ENCODE results near the gene FGF18.
A peak's percentile ranks its signal among the peaks of the same experiment; 100 is the strongest.

FGF18 gene

DNA sequence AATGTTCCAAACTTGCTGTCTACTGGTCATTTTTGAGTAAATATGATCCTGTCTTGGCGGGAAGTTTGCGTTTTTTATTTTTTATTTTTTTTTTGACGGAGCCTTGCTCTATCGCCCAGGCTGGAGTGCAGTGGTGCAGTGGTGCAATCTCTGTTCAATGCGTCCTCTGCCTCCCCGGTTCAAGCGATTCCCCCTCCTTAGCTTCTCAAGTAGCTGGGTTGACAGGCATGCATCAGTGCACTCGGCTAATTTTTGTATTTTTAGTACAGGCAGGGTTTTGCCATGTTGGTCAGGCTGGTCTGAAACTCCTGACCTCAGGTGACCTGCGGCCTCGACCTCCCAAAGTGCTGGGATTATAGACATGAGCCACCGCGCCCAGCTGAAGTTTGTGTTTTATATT is 45.4 kb downstream of the FGF18 start:
- no peak for DNase-seq (ENCODE audit: low read depth in 2 of 3, low spot score in 1 of 3)

DNA sequence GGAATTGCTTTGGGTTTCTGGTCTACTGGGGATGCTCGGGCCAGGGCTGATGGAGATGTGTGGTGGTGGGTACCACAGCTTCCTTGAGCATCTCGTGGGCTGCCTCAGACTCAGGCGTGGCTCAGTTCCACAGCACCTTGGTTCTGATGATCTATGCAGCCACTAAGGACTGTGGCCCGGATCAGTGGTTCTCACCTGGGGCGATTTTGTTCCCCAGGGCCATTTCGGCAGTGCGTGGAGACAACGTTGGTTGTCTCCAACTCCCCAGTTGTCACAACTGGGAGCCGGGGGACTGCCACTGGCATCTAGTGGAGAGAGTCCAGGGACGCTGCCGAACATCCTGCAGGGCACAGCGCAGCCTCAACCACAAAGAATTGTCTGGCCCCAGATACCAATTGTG is 47.7 kb downstream of the FGF18 start:
- no peak for DNase-seq (ENCODE audit: low read depth in 2 of 3, low spot score in 1 of 3)

DNA sequence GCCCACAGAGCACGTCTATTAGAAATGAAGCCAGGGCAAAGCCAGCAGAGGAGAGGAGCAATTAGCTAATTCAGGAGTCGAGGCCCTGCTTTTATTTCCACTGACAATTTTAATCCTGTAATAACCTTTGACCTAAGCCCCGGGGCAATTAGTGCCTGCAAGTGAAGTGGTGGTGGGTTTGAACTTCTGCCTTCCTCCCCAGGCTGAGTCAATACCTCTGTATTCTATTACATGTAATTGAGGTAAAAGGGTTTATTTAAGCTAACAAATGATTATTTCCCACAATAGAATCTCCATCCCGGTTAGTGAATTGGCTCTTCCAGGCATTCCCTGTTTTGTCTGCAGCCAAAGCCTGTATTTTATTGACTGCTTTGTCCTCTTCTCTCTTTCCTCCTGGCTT is 49.9 kb downstream of the FGF18 start:
- DNase-seq (ENCODE audit: low read depth in 2 of 3, low spot score in 1 of 3), result no peak

DNA sequence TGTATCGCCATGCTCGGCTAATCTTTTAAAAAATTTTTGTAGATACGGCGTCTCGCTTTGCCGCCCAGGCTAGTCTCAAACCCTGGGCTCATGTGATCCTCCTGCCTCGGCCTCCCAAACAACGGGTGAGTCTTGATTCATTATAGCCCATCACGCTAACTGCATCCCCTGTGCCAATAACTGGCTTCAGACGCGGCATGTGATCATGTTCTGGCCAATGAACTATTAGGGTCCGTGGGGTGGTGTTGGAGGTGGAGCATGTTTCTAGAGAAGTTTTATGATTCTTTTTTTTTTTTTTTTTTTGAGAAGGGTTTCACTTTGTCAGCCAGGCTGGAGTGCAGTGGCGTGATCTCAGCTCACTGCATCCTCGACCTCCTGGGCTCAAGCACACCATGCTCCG is 51.0 kb downstream of the FGF18 start:
- no peak for DNase-seq (ENCODE audit: low read depth in 2 of 3, low spot score in 1 of 3)

DNA sequence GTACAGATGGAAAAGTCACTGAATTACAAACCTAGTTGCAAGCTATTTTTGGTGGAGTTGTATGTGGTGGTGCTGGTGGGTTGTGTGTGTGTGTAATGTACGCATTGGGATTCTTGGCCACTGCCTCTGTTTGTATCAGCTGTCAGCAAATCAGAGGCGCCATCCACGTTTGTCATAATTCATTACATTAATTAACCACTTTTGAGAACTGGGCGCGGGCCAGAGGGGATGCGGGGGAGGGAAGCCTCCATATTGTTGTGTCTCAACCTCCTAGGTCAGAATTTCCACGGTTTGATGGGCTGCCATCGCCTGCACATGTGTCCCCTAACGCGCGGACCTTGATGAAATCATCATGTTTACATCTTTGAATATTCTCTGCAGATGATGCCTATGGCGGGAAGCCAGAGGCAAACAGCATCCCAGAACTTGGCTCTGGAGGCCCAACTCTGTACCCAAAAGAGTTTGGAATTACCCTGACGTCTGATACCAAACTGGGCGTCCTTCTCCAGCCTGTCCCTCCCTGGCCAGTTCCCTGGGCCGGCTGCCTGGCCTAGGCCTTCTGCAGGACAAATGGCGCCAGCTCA is 54.9 kb downstream of the FGF18 start:
- no peak for DNase-seq (ENCODE audit: low read depth in 2 of 3, low spot score in 1 of 3)

DNA sequence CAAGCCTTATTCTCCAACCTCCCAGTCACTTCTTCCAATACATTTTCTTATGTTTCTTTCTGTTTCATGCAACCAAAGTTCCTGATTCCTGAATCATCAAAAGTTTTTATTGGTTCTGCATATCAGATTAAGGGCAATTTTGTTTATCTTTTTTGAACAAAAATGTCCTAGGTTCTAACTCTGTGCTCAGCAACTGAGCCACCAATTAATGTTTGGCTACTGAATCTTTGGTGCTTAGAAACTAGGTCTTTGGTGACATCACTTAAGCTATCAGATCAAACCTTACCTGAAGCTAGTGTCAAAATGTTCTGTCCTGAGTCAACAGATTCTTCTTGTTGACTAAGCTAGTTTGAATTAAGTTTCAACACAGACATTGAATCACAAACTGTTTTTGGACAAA is 56.1 kb downstream of the FGF18 start:
- DNase-seq (ENCODE audit: low read depth in 2 of 3, low spot score in 1 of 3), result no peak

DNA sequence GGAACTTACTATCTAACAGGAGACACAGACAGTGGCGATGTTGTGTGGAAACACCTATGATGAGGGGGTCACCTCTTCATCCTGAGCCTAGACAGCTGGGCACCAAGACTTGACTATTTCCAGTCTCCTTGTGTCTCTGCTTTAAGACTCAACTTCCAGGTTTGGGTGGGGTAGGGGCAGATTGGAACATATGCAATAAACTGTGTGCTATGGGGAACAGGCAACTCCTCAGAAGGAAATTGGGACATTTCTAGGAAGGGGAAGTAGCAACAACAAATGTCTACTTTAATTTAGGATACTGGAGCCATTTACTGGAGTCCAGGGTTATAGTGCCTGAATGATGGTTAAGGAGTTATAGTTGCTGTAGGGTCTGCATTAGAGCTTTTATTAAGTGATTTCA is 57.3 kb downstream of the FGF18 start:
- DNase-seq (ENCODE audit: low read depth in 2 of 3, low spot score in 1 of 3), result no peak

DNA sequence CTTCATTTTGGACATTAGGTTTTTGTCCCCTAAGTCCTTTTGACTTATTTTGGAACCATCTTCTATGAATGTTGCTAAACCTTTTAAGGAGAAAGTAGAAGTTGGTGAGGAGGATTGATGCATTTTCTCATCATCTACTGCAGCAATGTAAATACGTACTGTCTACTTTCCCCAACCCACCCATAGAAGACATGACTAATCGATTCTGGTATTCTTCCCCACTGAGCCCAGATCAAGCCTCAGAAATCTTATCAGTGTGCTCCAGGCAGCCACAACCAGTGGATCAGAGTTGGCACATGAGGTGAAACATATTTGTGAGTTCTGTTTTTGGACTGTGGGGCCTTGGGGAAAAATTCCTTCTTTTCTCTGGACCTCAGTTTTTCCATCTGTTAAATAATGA is 57.7 kb downstream of the FGF18 start:
- DNase-seq (ENCODE audit: low read depth in 2 of 3, low spot score in 1 of 3), result no peak

DNA sequence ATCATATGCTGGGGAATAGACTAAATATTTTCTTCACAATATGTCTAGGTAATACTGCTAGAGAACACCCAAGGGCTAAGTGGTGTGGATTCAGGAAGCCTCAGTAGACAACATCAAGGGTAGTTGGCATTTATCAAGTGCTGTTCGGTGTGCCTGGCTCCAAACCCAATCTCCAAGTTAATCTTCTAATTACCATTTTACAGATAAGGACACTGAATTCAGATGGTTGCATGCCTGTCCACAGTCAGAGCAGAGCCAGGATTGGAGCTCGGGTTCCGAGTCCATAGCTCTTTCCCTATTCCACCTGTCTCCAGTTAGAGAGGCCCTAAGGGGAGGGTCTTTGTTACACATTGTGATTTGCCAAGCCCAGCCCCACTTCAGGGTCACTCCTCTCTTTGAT is 58.2 kb downstream of the FGF18 start:
- no peak for DNase-seq (ENCODE audit: low read depth in 2 of 3, low spot score in 1 of 3)

DNA sequence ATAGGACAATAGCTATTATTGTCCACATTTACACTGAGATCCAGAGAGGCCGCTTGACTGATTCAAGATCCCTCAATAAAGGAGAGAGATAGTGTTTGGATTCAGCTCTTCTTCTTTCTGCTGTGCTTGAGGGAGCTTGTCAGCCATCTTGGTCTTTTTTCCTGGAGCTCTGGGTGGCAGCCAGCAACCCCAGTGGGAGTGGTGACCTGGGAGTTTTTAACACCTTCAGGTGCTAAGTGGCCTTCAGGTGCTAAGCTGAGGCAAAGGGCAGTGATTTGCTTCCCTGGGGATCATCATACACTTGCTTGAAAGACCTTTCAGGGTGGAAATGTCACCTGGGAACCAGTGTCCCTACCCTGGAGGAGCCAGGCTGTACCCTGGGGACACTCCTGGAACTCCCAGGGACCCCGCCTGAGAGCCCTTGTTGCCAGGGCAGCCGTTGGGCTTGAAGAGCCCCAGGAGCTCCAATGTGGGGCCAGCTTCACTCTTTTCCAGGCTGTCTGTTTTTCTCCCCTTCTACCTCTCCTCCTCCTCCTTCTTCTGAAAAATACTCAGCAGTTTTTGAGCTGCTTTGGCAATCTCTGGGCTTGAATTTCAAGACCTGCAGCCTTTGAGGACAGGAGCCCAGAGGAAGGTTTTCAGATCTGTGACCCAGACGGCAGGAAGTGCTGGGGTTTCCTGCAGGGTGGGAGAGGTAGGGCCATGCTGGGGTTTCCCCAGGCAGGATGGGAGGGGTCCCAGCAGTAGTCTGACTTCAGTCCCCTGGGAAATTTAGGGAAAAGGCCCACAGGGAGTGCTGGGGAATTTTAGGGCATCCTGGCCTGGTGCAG is 59.7 kb downstream of the FGF18 start:
- no peak for DNase-seq (ENCODE audit: low read depth in 2 of 3, low spot score in 1 of 3)

DNA sequence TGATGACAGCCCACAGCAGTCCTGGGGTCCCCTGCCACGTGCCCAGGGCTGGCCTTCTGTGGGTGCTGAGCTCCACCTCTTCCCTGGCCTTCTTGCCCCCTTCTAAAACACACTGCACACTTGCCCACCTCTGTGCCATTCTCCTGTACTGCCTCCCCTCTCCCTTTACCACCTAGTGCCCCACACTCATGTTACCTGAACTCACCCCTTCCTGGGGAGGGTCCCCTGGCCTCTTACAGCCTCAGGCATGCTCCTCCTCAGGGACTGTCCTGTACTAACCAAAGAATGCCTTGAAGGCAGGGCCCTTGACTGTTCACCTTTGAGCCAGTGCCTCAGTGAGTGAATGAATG is 60.3 kb downstream of the FGF18 start:
- no peak for DNase-seq (ENCODE audit: low read depth in 2 of 3, low spot score in 1 of 3)

DNA sequence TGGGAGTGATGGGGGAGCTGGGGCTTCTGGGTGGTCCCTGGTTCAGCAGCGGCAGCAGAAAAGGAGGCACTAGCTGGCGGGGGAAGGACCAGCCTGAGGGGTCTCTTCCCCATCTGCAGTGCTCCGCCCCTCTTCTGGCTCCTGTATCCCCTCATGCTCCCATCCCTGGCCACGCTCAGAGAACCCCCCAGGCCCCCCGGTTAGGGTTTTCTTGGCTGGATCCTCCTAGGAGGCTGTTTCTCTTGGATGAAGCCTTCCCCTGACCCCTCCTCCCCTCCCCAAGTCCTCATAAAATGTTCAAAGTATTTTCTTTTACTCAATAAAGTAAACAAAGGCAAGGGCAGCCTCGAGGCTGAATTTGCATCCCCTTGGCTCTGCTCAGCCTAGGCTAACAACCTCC is 60.8 kb downstream of the FGF18 start:
- no peak for DNase-seq (ENCODE audit: low read depth in 2 of 3, low spot score in 1 of 3)

DNA sequence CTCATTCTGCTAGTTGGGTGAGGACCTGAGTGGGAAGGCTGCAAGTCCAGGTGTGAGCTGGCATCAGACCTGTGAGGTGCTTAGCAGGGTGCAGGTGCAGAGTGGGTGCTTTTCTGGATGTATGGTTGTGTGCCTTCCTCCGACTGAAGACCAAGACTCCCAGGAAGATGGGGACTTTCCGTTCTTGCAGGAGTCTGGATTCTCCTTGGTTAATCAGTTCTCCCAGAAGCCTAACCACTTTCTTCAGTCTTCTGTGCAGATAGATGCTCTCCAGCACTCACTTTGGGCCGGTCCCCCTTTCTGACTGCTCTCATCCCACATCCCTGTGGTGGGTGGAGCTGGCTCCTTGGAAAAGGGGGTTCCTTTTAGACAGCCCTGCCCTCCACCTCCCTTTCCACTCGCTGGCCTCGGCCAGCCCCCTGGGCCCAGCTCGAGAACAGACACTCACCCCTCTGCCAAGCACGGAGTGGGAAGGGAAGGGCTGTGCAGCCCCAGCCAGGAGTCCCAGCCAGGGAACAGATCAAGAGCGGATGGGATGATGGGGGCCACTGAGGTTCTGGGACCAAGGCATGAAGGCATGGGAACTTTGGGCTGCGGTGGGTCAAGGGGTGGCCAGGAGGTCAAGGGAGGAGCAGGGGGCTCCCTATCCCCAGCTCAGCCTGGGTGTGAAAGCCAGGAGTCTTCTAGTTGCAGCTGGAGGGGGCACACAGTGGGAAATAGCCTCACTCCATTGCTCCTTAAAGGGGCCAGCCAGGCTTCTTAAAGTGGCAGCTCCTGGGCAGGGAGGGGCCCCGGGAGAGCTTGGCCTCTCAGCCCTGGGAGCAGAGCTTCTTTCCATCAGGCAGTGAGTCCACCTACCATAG is 62.4 kb downstream of the FGF18 start:
- DNase-seq (ENCODE audit: low read depth in 2 of 3, low spot score in 1 of 3), result no peak

DNA sequence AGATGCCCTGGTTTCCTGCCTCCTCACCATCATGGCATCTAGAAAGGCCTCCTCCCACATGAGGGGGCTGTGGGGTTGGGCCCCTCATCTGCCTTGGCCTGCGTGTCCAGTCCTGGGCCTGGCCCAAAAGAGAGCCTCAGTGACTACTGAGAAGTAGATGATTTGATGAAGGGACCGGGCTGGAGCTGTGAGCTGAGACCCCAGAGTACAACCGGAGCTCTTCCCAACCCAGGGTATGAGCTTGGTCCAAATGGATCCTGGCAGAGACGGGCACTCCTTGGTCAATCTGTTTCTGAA is 62.9 kb downstream of the FGF18 start:
- DNase-seq (ENCODE audit: low read depth in 2 of 3, low spot score in 1 of 3), result no peak

DNA sequence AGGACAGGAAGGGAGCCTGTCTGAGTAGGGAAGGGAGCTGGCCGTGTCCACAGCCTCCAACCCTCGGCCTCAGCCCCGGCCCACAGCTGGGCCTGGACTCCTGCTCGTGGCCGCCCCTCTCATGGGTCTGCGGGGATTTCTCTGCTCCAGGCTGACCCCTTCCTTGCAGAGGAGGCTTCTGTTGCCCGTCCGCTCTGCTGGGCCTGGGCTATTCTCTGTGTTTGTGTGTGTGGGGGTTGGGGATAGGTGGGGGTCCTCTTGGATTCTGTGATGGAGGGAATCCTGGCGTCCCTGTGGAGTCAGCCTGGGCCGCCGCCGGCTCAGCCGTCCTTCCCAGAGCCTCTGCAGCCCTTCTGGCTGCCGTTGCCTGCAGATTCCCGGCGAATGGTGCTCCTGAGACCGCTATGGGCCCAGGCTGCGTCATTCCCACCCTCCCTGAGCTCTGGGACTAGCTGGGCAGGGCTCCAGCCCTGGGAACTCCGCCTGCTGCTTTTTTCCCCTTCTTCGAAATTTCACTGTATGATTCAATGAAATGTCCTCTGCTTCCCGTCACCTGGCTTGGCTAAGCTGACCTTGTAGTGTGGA is 64.2 kb downstream of the FGF18 start:
- DNase-seq (ENCODE audit: low read depth in 2 of 3, low spot score in 1 of 3), result no peak

DNA sequence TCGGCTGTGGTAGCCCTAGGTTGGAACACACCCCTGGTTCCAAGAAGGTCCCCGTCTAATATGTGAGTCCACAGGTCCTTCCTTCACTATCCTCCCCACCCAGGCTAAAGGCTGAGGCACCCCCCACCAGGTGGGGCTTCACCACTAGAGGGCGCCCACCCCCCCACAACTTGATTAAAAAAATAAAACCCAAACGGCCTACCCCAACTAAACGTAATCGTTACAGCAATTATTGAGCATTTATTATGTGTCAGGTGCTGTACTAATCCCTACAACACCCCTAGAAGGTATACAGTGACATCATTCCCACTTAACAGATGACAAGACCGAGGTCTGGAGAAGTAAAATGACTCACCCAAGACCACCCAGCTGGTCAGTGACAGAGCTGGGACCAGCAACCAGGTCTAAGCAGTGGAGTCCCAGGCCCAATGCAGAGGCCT is 65.0 kb downstream of the FGF18 start:
- DNase-seq (ENCODE audit: low read depth in 2 of 3, low spot score in 1 of 3), result peak; percentile 10 to 50 (median 30)

DNA sequence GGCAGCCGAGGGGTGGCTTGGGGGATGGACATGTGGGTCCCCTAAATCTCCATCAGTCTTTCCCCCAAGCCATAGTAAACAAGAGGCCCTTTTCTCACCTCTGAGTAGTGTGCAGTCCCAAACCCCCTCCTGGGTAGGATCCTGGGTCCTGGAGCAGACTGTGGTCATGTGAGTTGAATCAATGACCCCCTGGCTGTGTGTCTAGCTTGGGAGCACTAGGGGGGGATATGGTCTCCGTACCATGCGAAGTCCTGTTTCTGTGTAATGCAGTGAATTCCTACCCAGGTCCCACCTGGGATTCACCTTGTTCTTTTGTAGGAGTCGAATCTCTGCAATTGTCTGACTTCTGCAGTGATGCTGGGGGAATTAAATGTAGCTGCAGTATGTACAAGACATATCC is 66.2 kb downstream of the FGF18 start:
- no peak for DNase-seq (ENCODE audit: low read depth in 2 of 3, low spot score in 1 of 3)

DNA sequence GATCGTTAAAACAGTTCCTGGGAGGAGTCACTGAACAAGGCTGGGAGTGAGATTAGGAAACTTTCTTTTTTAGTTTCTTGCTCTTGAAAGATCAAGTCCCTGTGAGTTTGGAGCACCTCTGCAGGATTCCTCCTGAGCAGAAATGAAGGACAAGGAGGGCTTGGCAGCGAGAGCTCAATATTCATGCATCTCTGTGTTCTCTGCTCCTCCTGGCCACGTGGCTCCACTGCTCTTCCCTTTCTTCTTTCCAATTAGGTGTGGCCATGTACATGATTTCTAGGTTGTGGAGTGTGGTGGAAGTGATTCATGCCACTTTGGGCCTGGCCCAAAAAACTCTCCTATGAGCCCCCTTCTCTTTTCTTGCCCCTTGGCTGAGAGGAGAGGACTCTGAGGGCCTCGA is 67.2 kb downstream of the FGF18 start:
- no peak for DNase-seq (ENCODE audit: low read depth in 2 of 3, low spot score in 1 of 3)

DNA sequence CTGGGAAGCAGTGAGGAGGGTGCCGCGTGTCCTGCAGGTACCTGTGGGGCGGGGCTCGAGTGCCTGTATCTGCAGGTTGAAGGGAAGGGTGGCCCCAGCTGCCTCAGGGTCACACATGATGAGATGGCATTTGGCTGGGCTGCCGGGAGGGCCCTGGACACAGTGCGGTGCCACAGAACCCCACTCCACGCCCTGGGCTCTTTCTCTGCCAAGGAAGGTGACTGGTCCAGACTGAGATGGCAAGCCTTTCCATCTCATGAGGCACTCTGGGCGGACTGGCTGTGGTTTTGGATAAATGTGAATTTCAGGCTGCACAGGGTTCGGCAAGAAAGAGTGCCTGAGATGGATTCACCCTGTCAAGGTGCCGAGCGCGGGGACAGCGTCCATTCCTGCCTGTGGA is 69.4 kb downstream of the FGF18 start:
- no peak for DNase-seq (ENCODE audit: low read depth in 2 of 3, low spot score in 1 of 3)

DNA sequence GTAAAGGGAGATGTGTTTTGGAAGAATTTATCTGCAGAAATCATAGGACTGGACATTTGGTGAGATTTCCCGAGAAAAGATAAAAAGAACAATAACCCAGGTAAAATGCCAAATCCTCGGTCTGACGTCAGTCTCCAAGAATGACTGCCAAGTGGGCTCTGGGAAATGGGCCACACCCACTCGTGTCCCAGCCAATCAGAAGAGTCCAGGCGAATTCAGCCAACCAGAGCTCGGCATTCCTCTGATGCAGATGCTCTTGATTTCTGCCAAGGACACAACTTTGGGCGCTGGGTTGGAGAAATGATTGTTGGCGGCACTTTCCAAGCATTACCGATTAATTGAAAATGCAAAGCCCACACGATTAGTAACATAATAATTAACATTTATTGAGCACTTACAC is 73.3 kb downstream of the FGF18 start:
- no peak for DNase-seq (ENCODE audit: low read depth in 2 of 3, low spot score in 1 of 3)

DNA sequence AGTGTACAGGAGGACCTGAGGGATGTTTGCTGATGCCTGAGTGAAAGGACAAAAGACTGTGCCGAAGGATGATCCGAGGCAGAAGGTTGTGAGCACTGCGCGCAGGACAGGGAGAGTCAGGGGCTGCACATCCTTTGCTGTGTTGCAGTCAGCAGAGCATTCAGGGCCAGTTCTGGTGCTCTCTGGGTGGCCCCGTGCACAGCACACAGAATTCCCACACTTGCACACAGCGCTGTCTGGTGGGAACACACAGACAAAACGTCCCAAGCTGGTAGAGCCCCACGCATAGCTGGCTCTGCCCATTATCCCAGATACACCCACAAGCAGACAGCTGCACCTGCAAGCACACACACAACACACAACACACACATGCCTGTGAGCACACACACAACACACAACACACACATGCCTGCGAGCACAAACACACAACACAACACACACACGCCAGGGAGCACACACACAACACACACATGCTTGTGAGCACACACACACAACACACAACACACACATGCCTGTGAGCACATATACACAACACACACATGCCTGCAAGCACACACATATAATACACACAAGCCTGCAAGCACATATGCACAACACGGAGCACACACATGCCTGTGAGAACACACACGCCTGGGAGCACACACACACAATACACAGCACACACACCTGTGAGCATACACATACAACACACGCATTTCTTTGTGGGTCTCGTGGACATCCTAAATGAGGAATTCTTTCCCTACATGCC is 74.4 kb downstream of the FGF18 start:
- no peak for DNase-seq (ENCODE audit: low read depth in 2 of 3, low spot score in 1 of 3)
